Spinal cord (tissue), 10 donors: ENCODE data around the gene KIF5B. TPM values are rescaled to one million over a fixed set of nuclear protein-coding genes. Genes with fewer than 3 reads are reported as not detected.
"Not testable (repeated sequence)": the region's sequence is repeated elsewhere in the genome, so short reads cannot be mapped to it uniquely, and the experiment has no call there.

Source experiments
- DNase-seq, 6 donors: peaks; one replicate each; pipeline versions ENCODE4 v3.0.0 to v3.0.0-alpha.2; 2013 to 2015; ENCODE audit warnings: low spot score in 6 of 6, low read depth in 4 of 6
- H3K27ac ChIP-seq: one replicate; pipeline ENCODE4 v1.5.1; 2013; ENCODE audit warnings: low read depth, low read length, control low read depth
- H3K27me3 ChIP-seq: one replicate; pipeline ENCODE4 v1.6.1; 2013; ENCODE audit warnings: low read length; ENCODE audit not compliant: control insufficient read depth, insufficient read depth
- H3K36me3 ChIP-seq: one replicate; pipeline ENCODE4 v1.6.1; 2013; ENCODE audit warnings: low read length; ENCODE audit not compliant: control insufficient read depth, insufficient read depth
- H3K4me1 ChIP-seq: one replicate; pipeline ENCODE4 v1.6.1; 2013; ENCODE audit warnings: low read length; ENCODE audit not compliant: control insufficient read depth, insufficient read depth
- H3K4me3 ChIP-seq: one replicate; pipeline ENCODE4 v1.5.1; 2013; ENCODE audit warnings: low read depth, low read length, control low read depth
- H3K9me3 ChIP-seq: one replicate; pipeline ENCODE4 v1.6.1; 2013; ENCODE audit warnings: low read length; ENCODE audit not compliant: control insufficient read depth, insufficient read depth
- WGBS: methylation state at CpG from one replicate; pipeline ENCODE4 v1.1.5; 2013; ENCODE audit warnings: missing lambda C conversion rate; ENCODE audit not compliant: insufficient coverage; 5-methylcytosine and 5-hydroxymethylcytosine counted together
- polyA plus RNA-seq, 2 donors: library from polyadenylated mRNA; unstranded; fragments of 120-200 nt; gene quantifications; one replicate each; pipeline ENCODE4 v1.2.1, GENCODE V29; 2013; ENCODE audit not compliant: insufficient read length in 2 of 2
- total RNA-seq, 2 donors: library from RNA; depleted of rRNA in 1 of 2; stranded (reverse); fragments of 120-200 nt in 1 of 2; fragments of >200 nt in 1 of 2; gene quantifications; one replicate each; pipeline versions ENCODE4 v1.2.3 to v1.2.4, GENCODE V29; 2013 to 2014
- donor health status: healthy.

The KIF5B gene
- total and polyA plus RNA-seq, 4 donors = 86.9 to 140 (median 118) TPM

DNA sequence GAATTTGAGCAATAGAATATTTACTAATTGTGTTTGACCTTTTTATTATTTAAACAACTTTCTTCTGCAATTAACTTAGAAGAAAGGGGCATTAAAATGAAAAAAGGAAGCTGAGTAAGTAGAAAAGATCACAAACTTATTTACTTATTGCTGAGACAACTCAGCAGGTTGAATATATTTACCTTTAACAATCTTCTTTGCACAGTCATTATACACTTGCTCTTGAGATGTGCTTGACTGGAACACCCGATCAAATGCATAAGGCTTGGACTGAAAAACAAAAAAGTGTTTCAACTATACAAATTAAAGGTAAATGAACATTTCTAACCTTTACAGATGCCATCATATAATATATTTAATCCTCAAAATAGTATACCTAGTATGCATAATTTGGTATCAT is 7.9 kb downstream of the KIF5B start:
- no peak for DNase-seq
- H3K4me3 ChIP-seq = no peak overlapping the region
- no peaks in the 10 kb centered on the region for H3K9me3 ChIP-seq
- peaks cover 15% of the 10 kb centered on the region for H3K36me3 ChIP-seq
- H3K27ac ChIP-seq = no peak overlapping the region
- H3K4me1 ChIP-seq = peaks cover 4% of the 10 kb centered on the region
- no CpG with 5 or more reads among the region's 1 CpG for WGBS
- H3K27me3 ChIP-seq = no peaks in the 10 kb centered on the region

DNA sequence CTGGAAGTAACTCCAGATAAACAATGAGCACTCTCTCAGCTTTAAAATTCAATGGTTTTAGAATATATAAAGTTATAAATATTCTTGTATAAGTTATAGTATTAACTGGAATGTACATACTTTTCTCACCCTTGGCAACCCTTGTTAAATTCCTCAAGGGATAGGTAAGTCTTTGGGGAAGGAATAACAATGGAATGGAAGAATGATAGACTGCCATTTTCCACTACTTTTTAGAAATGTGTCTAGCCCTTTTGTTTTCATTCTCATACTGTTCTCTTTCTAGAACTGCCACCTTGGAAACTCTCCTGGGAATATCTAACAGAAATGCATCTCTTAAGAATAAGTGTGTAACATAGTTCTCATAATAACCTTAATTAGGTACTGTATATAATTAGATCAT is 8.3 kb downstream of the KIF5B start:
- H3K4me3 ChIP-seq = no peak overlapping the region
- peaks cover 2% of the 10 kb centered on the region for H3K4me1 ChIP-seq
- DNase-seq = no peak
- peaks cover 18% of the 10 kb centered on the region for H3K36me3 ChIP-seq
- H3K27ac ChIP-seq = no peak overlapping the region
- H3K27me3 ChIP-seq = no peaks in the 10 kb centered on the region
- H3K9me3 ChIP-seq = no peaks in the 10 kb centered on the region

DNA sequence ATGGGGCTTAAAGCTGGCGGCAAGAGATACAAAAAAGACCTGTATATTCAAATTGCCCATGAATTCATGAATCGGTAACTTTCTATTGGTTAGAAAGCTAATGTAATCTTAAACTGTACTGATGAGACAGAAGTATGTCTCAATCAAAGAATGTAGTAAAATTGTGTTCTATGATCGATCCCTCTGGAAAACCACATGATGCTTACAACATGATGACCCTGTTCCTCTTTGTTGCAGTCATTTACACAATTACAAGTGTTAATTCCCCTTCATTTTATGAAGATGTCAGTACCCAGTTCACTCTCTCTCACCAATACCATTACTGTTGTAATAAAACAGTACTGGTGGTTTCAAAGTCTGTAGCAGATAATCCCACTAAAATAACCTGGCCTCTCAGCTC is 10.1 kb downstream of the KIF5B start:
- Histone ChIP-seq H3K36me3 (peaks cover 18% of the 10 kb centered on the region), H3K4me3 (no peak overlapping the region), H3K4me1 (peaks cover 2% of the 10 kb centered on the region), H3K27ac (no peak overlapping the region), H3K27me3 (no peaks in the 10 kb centered on the region), H3K9me3 (no peaks in the 10 kb centered on the region)
- no peak for DNase-seq
- 100% methylated on average over 1 of the region's 3 CpGs for WGBS

DNA sequence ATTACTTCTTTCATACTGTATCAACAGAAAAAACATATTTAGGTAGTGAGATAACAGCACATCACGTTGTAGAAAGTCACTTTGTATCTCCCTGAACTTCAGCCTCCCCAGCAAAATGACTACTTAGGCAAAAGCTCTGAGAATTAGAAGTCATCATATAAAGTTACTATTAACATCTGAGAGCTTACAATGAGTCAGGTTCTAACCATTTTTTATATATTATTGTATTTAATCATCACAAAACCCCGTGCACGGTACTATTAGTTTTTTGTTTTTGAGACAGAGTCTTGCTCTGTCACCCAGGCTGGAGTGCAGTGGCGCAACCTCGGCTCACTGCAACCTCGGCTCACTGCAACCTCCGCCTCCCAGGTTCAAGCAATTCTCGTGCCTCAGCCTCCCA is 13.5 kb downstream of the KIF5B start:
- 96% methylated on average over 7 of the region's 8 CpGs for WGBS
- H3K9me3 ChIP-seq, H3K4me3 ChIP-seq, H3K27me3 ChIP-seq, H3K4me1 ChIP-seq, DNase-seq, H3K27ac ChIP-seq: not testable (repeated sequence)
- peaks cover 18% of the 10 kb centered on the region for H3K36me3 ChIP-seq

DNA sequence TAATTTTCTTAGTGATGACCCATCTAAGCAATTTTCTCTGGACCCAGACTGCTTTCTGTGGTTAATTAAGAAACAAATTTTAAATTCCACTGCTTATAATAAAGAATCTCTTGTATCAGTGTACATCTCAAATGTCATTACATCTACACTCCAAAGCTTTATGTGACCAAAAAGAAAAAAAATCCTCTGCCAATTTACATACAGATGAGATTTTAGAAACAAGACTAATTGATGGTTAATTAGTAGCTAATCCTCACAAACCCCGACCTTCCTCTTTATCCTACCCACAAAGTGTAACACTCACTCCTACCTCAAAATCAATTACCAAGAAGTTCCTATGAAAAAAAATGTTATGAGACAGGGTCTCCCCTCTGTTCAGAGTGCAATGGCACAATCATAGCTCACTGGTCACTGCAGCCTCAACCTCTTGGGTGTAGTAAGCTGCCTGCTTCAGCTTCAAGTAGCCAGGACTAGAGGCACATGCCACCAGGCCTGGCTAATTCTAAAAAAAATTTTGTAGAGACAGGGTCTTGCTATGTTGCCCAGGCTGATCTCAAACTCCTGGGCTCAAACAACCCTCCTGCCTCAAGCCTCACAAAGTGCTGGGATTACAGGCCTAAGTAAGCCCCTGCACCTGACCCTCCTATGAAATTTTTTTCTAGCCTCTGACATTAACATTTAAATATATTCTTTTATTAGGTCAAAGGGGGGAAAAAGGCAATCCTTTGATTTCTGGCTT is 14.8 kb downstream of the KIF5B start:
- Histone ChIP-seq H3K4me3 (no peak overlapping the region), H3K27ac (no peak overlapping the region), H3K27me3 (no peaks in the 10 kb centered on the region), H3K36me3 (peaks cover 19% of the 10 kb centered on the region), H3K9me3 (no peaks in the 10 kb centered on the region), H3K4me1 (no peaks in the 10 kb centered on the region)
- WGBS = no CpG with 5 or more reads among the region's 1 CpG
- no peak for DNase-seq

GRCh38 chr10:32039734-32040133 is 16.5 kb downstream of the KIF5B start:
- Histone ChIP-seq H3K4me1 (no peaks in the 10 kb centered on the region), H3K36me3 (peaks cover 17% of the 10 kb centered on the region), H3K27ac (no peak overlapping the region), H3K27me3 (no peaks in the 10 kb centered on the region), H3K9me3 (no peaks in the 10 kb centered on the region), H3K4me3 (no peak overlapping the region)
- WGBS = no CpG with 5 or more reads among the region's 1 CpG
- DNase-seq = no peak

GRCh38 chr10:32038777-32039176 is 17.4 kb downstream of the KIF5B start:
- no peak for DNase-seq
- no peaks in the 10 kb centered on the region for H3K4me1 ChIP-seq
- H3K27me3 ChIP-seq = no peaks in the 10 kb centered on the region
- H3K4me3 ChIP-seq = no peak overlapping the region
- no CpG with 5 or more reads among the region's 3 CpGs for WGBS
- no peak overlapping the region for H3K27ac ChIP-seq
- peaks cover 13% of the 10 kb centered on the region for H3K36me3 ChIP-seq
- no peaks in the 10 kb centered on the region for H3K9me3 ChIP-seq

GRCh38 chr10:32036922-32037321 is 19.3 kb downstream of the KIF5B start:
- Histone ChIP-seq H3K36me3 (peaks cover 12% of the 10 kb centered on the region), H3K4me3 (no peak overlapping the region), H3K9me3 (no peaks in the 10 kb centered on the region), H3K27ac (no peak overlapping the region), H3K27me3 (no peaks in the 10 kb centered on the region), H3K4me1 (no peaks in the 10 kb centered on the region)
- no peak for DNase-seq
- 100% methylated on average over 1 of the region's 4 CpGs for WGBS

DNA sequence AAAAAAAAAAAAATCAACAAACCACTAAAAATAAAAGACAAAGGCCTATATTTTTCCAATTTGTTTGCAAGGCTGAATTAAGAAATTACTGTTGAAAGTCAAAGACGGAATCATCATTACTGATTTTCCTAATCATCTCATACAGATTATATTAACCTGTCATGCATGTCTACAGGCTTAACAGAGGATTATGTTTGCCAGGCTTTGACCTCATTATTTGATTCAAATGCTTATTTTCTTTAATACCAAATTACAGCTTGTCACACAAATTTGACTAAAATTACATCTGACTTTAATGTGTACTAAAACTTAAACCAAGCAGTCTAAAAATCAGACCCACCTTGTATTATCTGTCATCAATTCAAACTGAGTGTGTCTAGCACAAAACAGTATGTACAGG is 21.2 kb downstream of the KIF5B start:
- H3K4me1 ChIP-seq = no peaks in the 10 kb centered on the region
- no peak for DNase-seq
- no CpG with 5 or more reads among the region's 1 CpG for WGBS
- no peak overlapping the region for H3K27ac ChIP-seq
- H3K36me3 ChIP-seq = peaks cover 20% of the 10 kb centered on the region
- no peaks in the 10 kb centered on the region for H3K27me3 ChIP-seq
- no peak overlapping the region for H3K4me3 ChIP-seq
- no peaks in the 10 kb centered on the region for H3K9me3 ChIP-seq

DNA sequence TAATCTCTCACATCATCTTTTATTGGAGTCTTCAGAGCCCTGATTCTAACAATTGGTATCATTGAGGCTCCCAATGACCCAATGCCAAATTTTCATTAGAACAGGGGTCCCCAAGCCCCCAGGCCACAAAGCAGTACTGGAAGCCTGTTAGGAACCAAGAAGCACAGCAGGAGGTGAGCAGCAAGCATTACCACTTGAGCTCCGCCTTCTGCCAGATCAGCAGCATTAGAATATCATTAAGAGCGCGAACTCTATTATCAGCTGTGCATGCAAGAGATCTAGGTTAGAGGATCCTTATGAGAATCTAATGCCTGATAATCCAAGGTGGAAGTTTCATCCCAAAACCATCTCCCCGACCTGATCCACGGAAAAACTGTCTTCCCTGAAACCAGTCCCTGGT is 23.1 kb downstream of the KIF5B start:
- no peak overlapping the region for H3K27ac ChIP-seq
- WGBS = 83% methylated on average over 3 of the region's 5 CpGs
- peak in 1 of 6 donors; percentile 29 for DNase-seq
- H3K4me3 ChIP-seq = no peak overlapping the region
- no peaks in the 10 kb centered on the region for H3K9me3 ChIP-seq
- no peaks in the 10 kb centered on the region for H3K27me3 ChIP-seq
- no peaks in the 10 kb centered on the region for H3K4me1 ChIP-seq
- peaks cover 23% of the 10 kb centered on the region for H3K36me3 ChIP-seq
